22Rv1 (cell line): ENCODE data around the gene AP2A2.

Source experiments
- ZFX ChIP-seq: fragments of 450-650 bp; IDR thresholded peaks from 2 replicates; pipeline ENCODE4 v1.6.1; 2017; ENCODE audit warnings: antibody characterized with exemption, borderline replicate concordance
- TF ChIP-seq, protein P1 (sequence below): fragments of 450-650 bp; IDR thresholded peaks from 2 replicates; pipeline ENCODE4 v1.5.1; 2017; ENCODE audit warnings: mild to moderate bottlenecking

DNA sequence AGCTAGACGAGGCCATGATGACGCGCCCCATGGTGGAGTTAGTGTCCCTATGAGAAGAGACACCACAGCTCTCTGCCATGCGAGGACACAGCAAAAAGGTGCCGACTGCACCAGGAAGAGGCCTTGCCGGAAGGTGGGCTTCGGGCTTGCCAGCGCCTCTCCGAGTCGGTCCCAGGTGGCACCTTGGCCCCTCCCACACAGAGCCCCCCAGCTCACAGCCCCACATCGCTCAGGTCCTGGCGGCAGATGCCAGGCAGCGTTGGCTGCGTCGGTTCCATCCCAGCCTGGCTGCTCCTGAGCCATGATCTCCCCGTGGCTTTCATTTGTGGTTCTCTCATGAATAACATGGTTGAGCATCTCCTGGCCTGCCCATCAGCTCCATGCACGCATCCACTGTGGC is 39.1 kb upstream of the AP2A2 start:
- TF ChIP-seq, protein P1, sequence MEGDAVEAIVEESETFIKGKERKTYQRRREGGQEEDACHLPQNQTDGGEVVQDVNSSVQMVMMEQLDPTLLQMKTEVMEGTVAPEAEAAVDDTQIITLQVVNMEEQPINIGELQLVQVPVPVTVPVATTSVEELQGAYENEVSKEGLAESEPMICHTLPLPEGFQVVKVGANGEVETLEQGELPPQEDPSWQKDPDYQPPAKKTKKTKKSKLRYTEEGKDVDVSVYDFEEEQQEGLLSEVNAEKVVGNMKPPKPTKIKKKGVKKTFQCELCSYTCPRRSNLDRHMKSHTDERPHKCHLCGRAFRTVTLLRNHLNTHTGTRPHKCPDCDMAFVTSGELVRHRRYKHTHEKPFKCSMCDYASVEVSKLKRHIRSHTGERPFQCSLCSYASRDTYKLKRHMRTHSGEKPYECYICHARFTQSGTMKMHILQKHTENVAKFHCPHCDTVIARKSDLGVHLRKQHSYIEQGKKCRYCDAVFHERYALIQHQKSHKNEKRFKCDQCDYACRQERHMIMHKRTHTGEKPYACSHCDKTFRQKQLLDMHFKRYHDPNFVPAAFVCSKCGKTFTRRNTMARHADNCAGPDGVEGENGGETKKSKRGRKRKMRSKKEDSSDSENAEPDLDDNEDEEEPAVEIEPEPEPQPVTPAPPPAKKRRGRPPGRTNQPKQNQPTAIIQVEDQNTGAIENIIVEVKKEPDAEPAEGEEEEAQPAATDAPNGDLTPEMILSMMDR = no peak
- TF ChIP-seq ZFX = no peak
